GM12801 (cell line): ENCODE data around the gene HOXB1.

ENCODE experiments used
- CTCF ChIP-seq: IDR thresholded peaks from one replicate; pipeline ENCODE4 v1.5.1; 2011; ENCODE audit warnings: control low read depth; ENCODE audit not compliant: insufficient read length; ENCODE audit errors: extremely low read depth

Gene HOXB1

GRCh38 chr17:48506246-48506645, 24.6 kb downstream of the HOXB1 start:
- no peak for TF ChIP-seq CTCF

- no peak for TF ChIP-seq CTCF
Measured at GRCh38 chr17:48505788-48506187, 25.0 kb downstream of the HOXB1 start.

DNA sequence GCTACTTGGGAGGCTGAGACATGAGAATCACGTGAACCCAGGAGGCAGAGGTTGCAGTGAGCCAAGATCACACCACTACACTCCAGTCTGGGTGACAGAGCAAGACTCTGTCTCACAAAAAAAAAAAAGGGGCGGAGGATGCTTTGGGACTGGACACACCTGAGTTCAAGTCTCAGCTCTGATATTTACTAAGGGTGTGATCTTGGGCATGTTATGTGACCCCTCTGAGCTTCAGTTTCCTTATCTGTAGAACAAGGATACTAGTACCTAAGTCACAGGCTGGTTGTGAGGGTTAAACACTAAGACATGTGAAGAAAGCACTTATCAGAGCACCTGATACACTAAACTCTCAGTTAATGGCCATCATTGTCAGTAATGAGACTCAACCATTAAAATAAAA, 25.9 kb downstream of the HOXB1 start:
- no peak for TF ChIP-seq CTCF

DNA sequence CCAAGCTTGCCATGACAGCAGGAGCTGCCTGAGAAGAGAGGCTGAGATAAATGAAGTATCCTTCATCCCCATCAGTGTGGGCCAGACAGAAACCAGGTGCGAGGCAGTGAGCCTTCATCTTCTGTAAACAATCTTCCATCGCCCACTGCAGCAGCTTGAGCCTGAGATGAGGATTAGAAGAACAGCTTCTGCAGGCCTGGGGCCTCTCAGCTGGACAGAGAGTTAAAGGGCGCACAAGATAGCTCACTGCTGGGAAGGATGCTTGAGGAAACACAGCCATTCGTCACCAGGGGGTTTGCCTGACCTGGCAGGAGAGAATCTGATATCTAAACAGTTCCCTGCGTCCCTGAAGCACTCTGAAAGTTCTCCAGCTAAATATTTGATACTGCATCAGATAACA, 27.1 kb downstream of the HOXB1 start:
- TF ChIP-seq CTCF: no peak

DNA sequence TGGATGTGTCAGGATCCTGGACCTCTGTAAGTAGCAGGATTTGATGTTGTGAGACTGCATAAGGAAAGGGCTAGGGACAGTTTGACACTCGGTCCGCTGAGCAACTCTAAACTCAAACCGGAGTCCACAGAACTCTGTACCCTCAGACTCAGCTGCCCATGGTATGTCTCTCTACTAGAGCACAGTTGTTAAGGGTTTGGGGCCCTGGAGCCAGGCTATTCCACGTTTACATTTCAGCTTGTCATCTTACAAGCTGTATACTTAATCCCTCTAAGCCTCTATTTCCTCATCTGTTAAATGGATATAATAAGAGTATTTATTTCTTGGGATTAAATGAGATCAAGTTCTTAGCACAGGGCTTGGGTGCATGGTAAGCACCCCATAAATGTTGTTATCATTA, 27.9 kb downstream of the HOXB1 start:
- TF ChIP-seq CTCF: no peak

GRCh38 chr17:48502312-48502711, 28.5 kb downstream of the HOXB1 start:
- TF ChIP-seq CTCF: no peak

GRCh38 chr17:48500435-48501426, 30.1 kb downstream of the HOXB1 start:
- TF ChIP-seq CTCF: no peak
